Vagina (tissue), 2 donors: ENCODE measurements around the gene DYNLT1. TPM values are rescaled to one million over a fixed set of nuclear protein-coding genes. Genes with fewer than 3 reads are reported as not detected.

Experiments used
- DNase-seq, 2 donors: peaks; one replicate each; pipeline ENCODE4 v3.0.0-alpha.2; 2017; ENCODE audit errors: extremely low spot score in 2 of 2
- H3K27ac ChIP-seq: fragments of 200-600 bp; sonication (generic); one replicate; pipeline ENCODE4 v1.5.1; 2019
- H3K27me3 ChIP-seq: fragments of 200-600 bp; sonication (generic); one replicate; pipeline ENCODE4 v1.5.1; 2019
- H3K36me3 ChIP-seq, 2 donors: fragments of 200-600 bp; sonication (generic); one replicate each; pipeline ENCODE4 v1.5.1; 2017 to 2019
- H3K4me1 ChIP-seq: fragments of 200-600 bp; sonication (generic); one replicate; pipeline ENCODE4 v1.5.1; 2019
- H3K4me3 ChIP-seq, 2 donors: fragments of 200-600 bp; sonication (generic); 1 replicate in 1 of 2; 2 replicates in 1 of 2; pipeline ENCODE4 v1.5.1; 2016 to 2019
- H3K9me3 ChIP-seq: fragments of 200-600 bp; sonication (generic); one replicate; pipeline ENCODE4 v1.5.1; 2019
- POLR2A ChIP-seq, 2 donors: fragments of 450-650 bp; IDR thresholded peaks; one replicate each; pipeline ENCODE4 v1.6.1; 2017; ENCODE audit warnings: antibody characterized with exemption in 2 of 2, mild to moderate bottlenecking in 2 of 2, moderate library complexity in 2 of 2
- POLR2AphosphoS5 ChIP-seq, 2 donors: sonication (generic); formaldehyde crosslinking; IDR thresholded peaks; one replicate each; pipeline ENCODE4 v1.9.0; 2017; ENCODE audit warnings: antibody characterized with exemption in 2 of 2, mild to moderate bottlenecking in 2 of 2, low read depth in 1 of 2; ENCODE audit not compliant: insufficient read depth in 1 of 2
- intact Hi-C: fragments of 100-400 bp; cut with DNase I; formaldehyde crosslinking; loops from one replicate; pipeline ENCODE4 v1.15.1; 2023
- total RNA-seq: library from RNA; depleted of rRNA; stranded (reverse); fragments of >200 nt; gene quantifications from one replicate; pipeline ENCODE4 v1.2.3, GENCODE V29; 2016
- TF ChIP-seq, protein P1 (sequence below), 3 experiments: fragments of 450-650 bp in 2 of 3; fragments of 200-600 bp in 1 of 3; sonication (generic) in 1 of 3; IDR thresholded peaks; one replicate each; pipeline ENCODE4 v1.5.1; 2017 to 2019; ENCODE audit warnings: antibody characterized with exemption in 3 of 3, mild to moderate bottlenecking in 2 of 3, moderate library complexity in 2 of 3

The DYNLT1 gene
- total RNA-seq, 1 donor from 2014 or later = 65.8 TPM

DNA sequence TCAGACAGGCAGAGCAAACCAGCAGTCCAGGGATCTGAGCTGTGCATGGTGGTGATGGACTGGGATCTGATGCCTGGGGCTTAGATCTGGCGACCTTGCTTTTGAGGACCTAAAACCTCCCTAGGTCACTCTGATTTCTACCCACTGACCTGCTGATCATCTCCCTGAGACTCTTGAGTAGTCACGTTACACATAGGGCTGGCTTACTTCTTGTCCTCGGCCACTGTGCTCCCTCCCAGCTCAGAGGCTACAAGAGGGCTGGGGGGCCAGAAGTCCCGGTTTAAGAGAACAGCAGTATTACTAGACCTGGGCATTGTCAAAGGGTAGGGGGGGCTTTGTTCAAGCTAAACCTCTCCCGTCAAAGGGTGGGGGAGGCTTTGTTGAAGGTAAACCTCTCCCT is 5.5 kb downstream of the DYNLT1 start:
- H3K27me3 ChIP-seq = no peaks in the 10 kb centered on the region
- H3K36me3 ChIP-seq = peaks cover 0 to 30% of the 10 kb centered on the region in 2 donors
- intact Hi-C loops = no loop called here
- H3K27ac ChIP-seq = no peak overlapping the region
- no peak overlapping the region for H3K4me3 ChIP-seq
- peaks cover 45% of the 10 kb centered on the region for H3K4me1 ChIP-seq
- H3K9me3 ChIP-seq = no peaks in the 10 kb centered on the region
- peak in 1 of 2 donors; percentile 77 for DNase-seq
- TF ChIP-seq, protein P1, sequence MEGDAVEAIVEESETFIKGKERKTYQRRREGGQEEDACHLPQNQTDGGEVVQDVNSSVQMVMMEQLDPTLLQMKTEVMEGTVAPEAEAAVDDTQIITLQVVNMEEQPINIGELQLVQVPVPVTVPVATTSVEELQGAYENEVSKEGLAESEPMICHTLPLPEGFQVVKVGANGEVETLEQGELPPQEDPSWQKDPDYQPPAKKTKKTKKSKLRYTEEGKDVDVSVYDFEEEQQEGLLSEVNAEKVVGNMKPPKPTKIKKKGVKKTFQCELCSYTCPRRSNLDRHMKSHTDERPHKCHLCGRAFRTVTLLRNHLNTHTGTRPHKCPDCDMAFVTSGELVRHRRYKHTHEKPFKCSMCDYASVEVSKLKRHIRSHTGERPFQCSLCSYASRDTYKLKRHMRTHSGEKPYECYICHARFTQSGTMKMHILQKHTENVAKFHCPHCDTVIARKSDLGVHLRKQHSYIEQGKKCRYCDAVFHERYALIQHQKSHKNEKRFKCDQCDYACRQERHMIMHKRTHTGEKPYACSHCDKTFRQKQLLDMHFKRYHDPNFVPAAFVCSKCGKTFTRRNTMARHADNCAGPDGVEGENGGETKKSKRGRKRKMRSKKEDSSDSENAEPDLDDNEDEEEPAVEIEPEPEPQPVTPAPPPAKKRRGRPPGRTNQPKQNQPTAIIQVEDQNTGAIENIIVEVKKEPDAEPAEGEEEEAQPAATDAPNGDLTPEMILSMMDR (IDR thresholded peaks at IDR 0.05) = no peak
- TF ChIP-seq POLR2AphosphoS5 (IDR thresholded peaks at IDR 0.05; ENCODE audit: insufficient read depth in 1 of 2, low read depth in 1 of 2) = no peak
- no peak for TF ChIP-seq POLR2A (IDR thresholded peaks at IDR 0.05)

DNA sequence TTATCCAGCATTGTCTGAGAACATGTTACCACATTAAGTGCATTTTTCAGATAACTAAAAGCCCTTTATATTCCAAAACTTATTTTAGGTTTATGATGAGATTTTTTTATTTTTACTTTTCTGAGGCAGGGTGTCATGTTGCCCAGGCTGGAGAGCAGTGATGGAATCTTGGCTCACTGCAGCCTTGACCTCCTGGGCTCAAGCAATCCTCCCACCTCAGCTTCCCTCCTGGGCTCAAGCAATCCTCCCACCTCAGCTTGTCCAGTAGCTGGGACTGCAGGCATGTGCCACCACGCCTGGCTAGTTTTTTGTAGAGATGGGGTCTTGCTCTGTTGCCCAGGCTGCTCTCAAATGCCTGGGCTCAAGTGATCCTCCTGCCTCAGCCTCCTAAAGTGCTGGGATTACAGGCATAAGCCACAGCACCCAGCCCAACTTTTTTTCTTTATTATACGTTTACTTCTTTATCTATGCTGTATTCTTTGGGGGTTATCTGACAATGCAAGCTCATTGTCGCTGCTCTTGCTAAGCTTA is 6.2 kb downstream of the DYNLT1 start:
- intact Hi-C loops = no loop called here
- Histone ChIP-seq H3K4me1 (peaks cover 41% of the 10 kb centered on the region), H3K27ac (no peak overlapping the region), H3K36me3 (peaks cover 0 to 30% of the 10 kb centered on the region in 2 donors), H3K27me3 (no peaks in the 10 kb centered on the region), H3K9me3 (no peaks in the 10 kb centered on the region), H3K4me3 (no peak overlapping the region)
- TF ChIP-seq, protein P1 (IDR thresholded peaks at IDR 0.05) = no peak
- TF ChIP-seq POLR2A (IDR thresholded peaks at IDR 0.05) = no peak
- no peak for TF ChIP-seq POLR2AphosphoS5 (IDR thresholded peaks at IDR 0.05; ENCODE audit: insufficient read depth in 1 of 2, low read depth in 1 of 2)
- DNase-seq = peak in 1 of 2 donors; percentile 29

DNA sequence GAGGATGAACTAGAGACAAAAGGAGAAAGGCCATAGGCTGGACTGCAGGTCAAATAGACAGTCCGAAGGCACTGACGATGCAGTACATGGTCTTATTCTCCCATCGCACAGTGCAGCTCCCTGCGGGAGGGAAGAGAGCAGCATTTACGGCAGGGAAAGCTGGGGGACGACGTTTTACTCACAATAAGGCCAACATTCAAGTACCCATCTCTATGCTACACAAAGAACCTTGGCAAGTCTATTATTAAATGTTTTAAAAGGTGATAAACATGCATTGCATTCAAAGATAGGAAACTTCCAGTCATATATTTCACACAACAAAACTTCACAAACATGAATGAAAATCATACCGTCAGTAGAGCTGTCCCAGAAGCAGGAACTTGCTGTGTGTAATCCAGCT is 7.8 kb downstream of the DYNLT1 start:
- DNase-seq = peak in 1 of 2 donors; percentile 18
- no peak overlapping the region for H3K27ac ChIP-seq
- no peaks in the 10 kb centered on the region for H3K27me3 ChIP-seq
- TF ChIP-seq, protein P1 (IDR thresholded peaks at IDR 0.05) = no peak
- TF ChIP-seq POLR2A (IDR thresholded peaks at IDR 0.05) = no peak
- TF ChIP-seq POLR2AphosphoS5 (IDR thresholded peaks at IDR 0.05; ENCODE audit: insufficient read depth in 1 of 2, low read depth in 1 of 2) = no peak
- peaks cover 0 to 30% of the 10 kb centered on the region in 2 donors for H3K36me3 ChIP-seq
- H3K4me3 ChIP-seq = no peak overlapping the region
- H3K9me3 ChIP-seq = no peaks in the 10 kb centered on the region
- H3K4me1 ChIP-seq = peaks cover 35% of the 10 kb centered on the region
- intact Hi-C loops = no loop called here

DNA sequence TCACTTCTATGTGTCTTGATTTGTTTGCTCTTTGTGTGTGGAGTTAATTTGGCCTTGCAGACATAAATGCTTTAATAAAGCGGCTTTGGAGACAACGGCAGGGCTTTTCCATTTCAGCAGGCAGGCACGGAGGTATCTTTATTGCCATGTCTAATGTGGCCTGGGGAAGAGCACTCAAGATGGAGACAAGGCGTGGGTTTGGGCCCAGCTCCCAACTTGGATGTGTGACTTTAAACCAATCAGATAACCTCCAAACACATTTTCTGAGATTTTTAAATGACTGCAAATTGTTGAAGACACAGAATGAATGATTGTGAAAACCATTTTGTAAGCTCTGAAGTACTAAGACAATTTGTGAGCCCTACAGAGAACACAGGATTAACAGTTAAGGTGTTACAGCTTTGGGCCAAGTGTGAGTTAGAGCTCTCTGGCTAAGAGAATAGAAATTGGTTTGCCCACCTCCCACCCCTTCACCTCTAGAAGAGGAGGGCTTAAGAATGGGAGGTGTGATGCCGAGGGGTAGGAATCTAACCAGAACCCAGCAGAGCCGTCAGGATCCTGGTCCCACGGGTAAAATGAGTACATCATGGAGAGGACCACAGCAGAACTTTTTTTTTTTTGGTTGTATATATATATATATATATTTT is 9.0 kb downstream of the DYNLT1 start:
- H3K9me3 ChIP-seq = no peaks in the 10 kb centered on the region

More for the DNA sequence above, 9.0 kb downstream of the DYNLT1 start:
- Histone ChIP-seq H3K27me3 (no peaks in the 10 kb centered on the region), H3K27ac (no peak overlapping the region), H3K4me3 (no peak overlapping the region), H3K36me3 (peaks cover 0 to 24% of the 10 kb centered on the region in 2 donors), H3K4me1 (peaks cover 35% of the 10 kb centered on the region)
- intact Hi-C loops = no loop called here
- DNase-seq = peak in 1 of 2 donors; percentile 60
- TF ChIP-seq, protein P1 (IDR thresholded peaks at IDR 0.05) = no peak
- TF ChIP-seq POLR2AphosphoS5 (IDR thresholded peaks at IDR 0.05; ENCODE audit: insufficient read depth in 1 of 2, low read depth in 1 of 2) (no peak), POLR2A (IDR thresholded peaks at IDR 0.05) (no peak)
